Stimulated activated CD4-positive, alpha-beta T cell treated with anti-CD3 and anti-CD28 coated beads, TNF-alpha, amount 100 ng/mL, for 1 hour (primary cell): ENCODE measurements around the gene PPFIA2.
"Not testable (repeated sequence)": the region's sequence is repeated elsewhere in the genome, so short reads cannot be mapped to it uniquely, and the experiment has no call there.

Source experiments
- DNase-seq, 3 donors: peaks; one replicate each; pipeline ENCODE4 v3.0.0-alpha.2; 2020; ENCODE audit warnings: low read depth in 3 of 3, low spot score in 1 of 3

Gene PPFIA2

DNA sequence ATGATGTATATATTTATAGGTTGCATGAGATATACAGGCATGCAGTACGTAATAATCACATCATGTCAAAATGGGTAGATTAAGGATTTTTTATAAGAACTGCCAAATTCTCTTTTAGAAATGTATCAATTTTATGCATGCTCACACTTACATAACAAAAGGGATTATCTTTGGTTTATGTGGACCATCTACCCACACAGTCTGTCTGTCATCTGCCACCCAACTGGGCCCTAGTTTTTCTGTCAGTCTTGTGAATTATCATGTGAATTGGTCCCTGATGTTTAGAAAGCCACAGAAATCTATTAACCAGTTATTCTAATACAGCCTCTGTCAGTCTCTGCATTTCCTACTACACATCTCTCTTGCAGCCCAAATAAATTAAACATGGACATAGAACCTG, 547.8 kb downstream of the PPFIA2 start:
- no peak for DNase-seq

DNA sequence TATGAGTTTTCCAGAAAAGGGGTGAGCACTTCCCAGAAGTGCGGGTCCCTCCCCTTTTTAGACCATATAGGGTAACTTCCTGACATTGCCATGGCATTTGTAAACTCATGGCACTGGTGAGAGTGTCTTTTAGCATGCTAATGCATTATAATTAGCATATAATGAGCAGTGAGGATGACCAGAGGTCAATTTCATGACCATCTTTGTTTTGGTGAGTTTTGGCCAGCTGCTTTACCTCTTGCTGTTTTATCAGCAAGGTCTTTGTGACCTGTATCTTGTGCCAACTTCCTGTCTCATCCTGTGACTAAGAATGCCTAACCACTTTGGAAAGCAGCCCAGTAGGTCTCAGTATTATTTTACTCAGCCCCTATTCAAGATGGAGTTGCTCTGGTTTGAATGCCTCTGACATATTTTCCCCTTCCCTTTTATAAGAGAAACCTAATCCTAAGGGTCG, 549.4 kb downstream of the PPFIA2 start:
- DNase-seq = not testable (repeated sequence)

DNA sequence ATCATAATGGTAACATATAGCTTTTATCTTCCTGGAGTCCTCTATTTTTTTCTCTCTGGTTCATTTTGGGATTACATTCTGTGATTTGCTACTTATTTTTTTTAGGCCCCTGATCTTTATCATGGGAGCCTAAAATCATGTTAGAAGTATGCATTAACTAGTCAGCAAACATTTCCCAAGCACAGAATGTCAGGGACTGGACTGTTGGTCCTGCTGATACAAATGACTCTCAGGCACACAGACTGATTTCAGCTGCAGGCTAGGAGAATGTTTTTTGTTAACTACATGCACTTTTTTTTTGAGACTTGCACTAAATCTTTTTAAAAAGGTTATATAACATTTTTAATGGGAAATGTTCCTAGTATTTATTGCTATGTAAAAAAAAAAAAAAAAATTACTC, 550.1 kb downstream of the PPFIA2 start:
- DNase-seq = no peak

DNA sequence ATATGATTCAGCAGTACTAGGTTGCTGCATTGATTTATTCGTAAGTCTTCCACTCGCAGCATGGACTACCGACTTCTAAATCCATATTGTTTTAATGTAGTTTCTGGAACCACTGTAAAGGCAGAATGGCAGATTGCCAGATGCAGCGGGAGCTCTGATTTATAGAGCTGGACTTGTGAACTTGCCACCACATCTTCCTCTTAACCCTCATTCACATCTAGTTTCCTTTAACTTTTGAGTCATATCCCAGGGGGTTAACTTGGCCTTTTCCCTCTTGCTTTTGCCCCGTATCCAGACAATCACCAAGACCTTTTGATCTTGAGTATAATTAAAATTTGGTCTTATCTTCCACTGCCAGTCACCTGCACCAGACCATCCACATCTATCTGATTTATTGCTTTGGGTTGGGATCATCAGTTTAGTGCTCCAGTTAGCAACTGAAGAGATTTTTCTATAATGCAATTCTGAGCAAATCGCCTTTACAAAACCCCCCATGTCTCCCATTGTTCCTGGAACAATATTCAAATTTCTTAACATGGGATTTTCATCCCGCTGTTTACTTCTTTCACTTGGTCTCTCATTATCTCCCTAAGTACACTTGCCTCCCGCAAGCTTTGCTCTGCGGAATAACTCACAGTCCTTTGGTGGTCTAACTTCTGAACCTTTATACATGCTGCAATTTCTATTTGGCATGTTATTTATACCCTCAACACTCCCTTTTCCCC, 550.8 kb downstream of the PPFIA2 start:
- no peak for DNase-seq
